OCI-LY1 (cell line): ENCODE results near the gene GAPVD1.

Source experiments
- H2AFZ ChIP-seq: fragments of 200-600 bp; sonication (generic), shearing (Covaris generic); 2 replicates; pipeline ENCODE4 v1.6.0; 2014; ENCODE audit warnings: antibody characterized with exemption, mild to moderate bottlenecking, low read length
- H3F3A ChIP-seq: fragments of 200-600 bp; sonication (generic), shearing (Covaris generic); 2 replicates; pipeline ENCODE4 v1.6.0; 2014; ENCODE audit warnings: mild to moderate bottlenecking, antibody characterized with exemption, low read length, moderate library complexity; ENCODE audit not compliant: insufficient read depth
- H3K27ac ChIP-seq: fragments of 200-600 bp; sonication (generic); 2 replicates; pipeline ENCODE4 v1.5.1; 2014; ENCODE audit warnings: low read length, mixed run types, mild to moderate bottlenecking, low read depth; ENCODE audit not compliant: poor library complexity, severe bottlenecking
- H3K27me3 ChIP-seq: fragments of 200-600 bp; sonication (generic); 2 replicates; pipeline ENCODE4 v1.6.0; 2014; ENCODE audit warnings: antibody characterized with exemption, mild to moderate bottlenecking, low read length, moderate library complexity; ENCODE audit not compliant: insufficient read depth
- H3K36me3 ChIP-seq: fragments of 200-600 bp; sonication (generic); 2 replicates; pipeline ENCODE4 v1.6.1; 2014; ENCODE audit warnings: mild to moderate bottlenecking, antibody characterized with exemption, low read length, moderate library complexity, mixed read lengths; ENCODE audit not compliant: insufficient read depth
- H3K4me1 ChIP-seq: fragments of 200-600 bp; sonication (generic); 2 replicates; pipeline ENCODE4 v1.5.1; 2014; ENCODE audit warnings: mild to moderate bottlenecking, low read length, moderate library complexity; ENCODE audit not compliant: insufficient read depth, severe bottlenecking
- H3K4me2 ChIP-seq: fragments of 200-600 bp; sonication (generic), shearing (Covaris generic); 2 replicates; pipeline ENCODE4 v1.6.1; 2014; ENCODE audit warnings: low read length
- H3K4me3 ChIP-seq: fragments of 200-600 bp; sonication (generic); 2 replicates; pipeline ENCODE4 v1.5.1; 2014; ENCODE audit warnings: low read length, low read depth, mild to moderate bottlenecking, mixed read lengths; ENCODE audit not compliant: poor library complexity, severe bottlenecking
- H3K79me2 ChIP-seq: fragments of 200-600 bp; shearing (Covaris generic); 2 replicates; pipeline ENCODE4 v1.6.1; 2016; ENCODE audit warnings: mixed run types, low read length, mixed read lengths; ENCODE audit not compliant: insufficient read depth
- H3K9ac ChIP-seq: fragments of 200-600 bp; sonication (generic), shearing (Covaris generic); 2 replicates; pipeline ENCODE4 v1.6.1; 2014; ENCODE audit warnings: mild to moderate bottlenecking, low read length, mixed read lengths
- H3K9me2 ChIP-seq: fragments of 200-600 bp; sonication (generic), shearing (Covaris generic); 2 replicates; pipeline ENCODE4 v1.6.1; 2014; ENCODE audit warnings: low read depth, mild to moderate bottlenecking, low read length, mixed read lengths
- H3K9me3 ChIP-seq: fragments of 200-600 bp; shearing (Covaris generic); 2 replicates; pipeline ENCODE4 v1.6.1; 2014; ENCODE audit warnings: low read length, mixed read lengths
- H4K20me1 ChIP-seq: fragments of 200-600 bp; sonication (generic), shearing (Covaris generic); 2 replicates; pipeline ENCODE4 v1.6.0; 2016; ENCODE audit warnings: mild to moderate bottlenecking, low read length; ENCODE audit not compliant: insufficient read depth
- CTCF ChIP-seq: fragments of 200-600 bp; sonication (generic), shearing (Covaris generic); IDR thresholded peaks from 2 replicates; pipeline ENCODE4 v1.5.1; 2017; ENCODE audit warnings: mild to moderate bottlenecking, antibody characterized with exemption, low read length, moderate library complexity, mixed read lengths
- EZH2 ChIP-seq: fragments of 200-600 bp; sonication (generic), shearing (Covaris generic); IDR thresholded peaks from 2 replicates; pipeline ENCODE4 v1.8.0; 2017; ENCODE audit warnings: borderline replicate concordance, mixed run types, mild to moderate bottlenecking, antibody characterized with exemption, low read length, moderate library complexity, mixed read lengths

Gene GAPVD1

DNA sequence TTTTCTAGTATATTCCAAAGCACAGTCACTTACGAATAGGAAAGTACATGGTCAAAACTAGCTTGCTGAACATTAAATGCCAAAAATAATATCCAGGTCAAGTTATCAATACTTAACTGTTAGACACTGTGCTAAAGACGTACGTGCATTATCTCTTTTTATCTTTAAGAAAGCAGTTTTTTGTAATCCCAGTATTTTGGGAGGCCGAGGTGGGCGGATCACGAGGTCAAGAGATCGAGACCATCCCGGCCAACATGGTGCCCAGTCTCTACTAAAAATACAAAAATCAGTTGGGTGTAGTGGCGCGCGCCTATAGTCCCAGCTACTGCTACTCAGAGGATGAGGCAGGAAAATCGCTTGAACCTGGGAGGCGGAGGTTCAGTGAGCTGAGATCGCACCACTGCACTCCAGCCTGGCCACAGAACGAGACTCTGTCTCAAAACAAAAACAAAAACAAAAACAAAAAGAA is 17.8 kb upstream of the GAPVD1 start:
- Histone ChIP-seq H3K27ac (no peak overlapping the region), H3K9ac (no peak overlapping the region), H3F3A (peaks cover 8% of the 10 kb centered on the region; the same call in 1 of the 2 replicates), H3K4me1 (peaks cover 27% of the 10 kb centered on the region), H3K9me3 (no peaks in the 10 kb centered on the region), H3K36me3 (peaks cover 22% of the 10 kb centered on the region), H3K79me2 (peaks cover 22% of the 10 kb centered on the region), H3K4me3 (no peak overlapping the region), H3K9me2 (no peaks in the 10 kb centered on the region), H3K4me2 (no peak overlapping the region), H4K20me1 (no peaks in the 10 kb centered on the region), H3K27me3 (no peaks in the 10 kb centered on the region), H2AFZ (no peak overlapping the region)
- no peak for TF ChIP-seq EZH2
- no peak for TF ChIP-seq CTCF

DNA sequence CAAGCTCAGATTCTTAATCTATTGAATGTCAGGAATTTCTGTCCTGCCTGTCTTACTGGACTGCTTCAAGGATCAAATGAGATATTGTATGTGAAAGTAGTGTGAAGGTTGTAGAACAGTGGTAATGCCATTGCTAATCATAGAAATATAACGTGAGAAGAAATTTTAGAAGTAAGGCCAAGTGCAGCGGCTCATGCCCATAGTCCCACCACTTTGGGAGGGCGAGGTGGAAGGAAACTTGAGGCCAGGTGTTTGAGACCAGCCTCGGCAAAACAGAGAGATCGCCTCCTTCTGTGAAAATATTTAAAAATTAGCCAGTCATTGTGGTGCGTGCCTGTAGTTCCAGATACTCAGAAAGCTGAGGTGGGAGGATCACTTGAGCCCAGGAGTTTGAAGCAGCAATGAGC is 15.4 kb upstream of the GAPVD1 start:
- no peaks in the 10 kb centered on the region for H3K79me2 ChIP-seq
- H3K4me3 ChIP-seq, result no peak overlapping the region
- no peak for TF ChIP-seq CTCF
- no peak for TF ChIP-seq EZH2
- H4K20me1 ChIP-seq, result no peaks in the 10 kb centered on the region
- H3K27ac ChIP-seq, result no peak overlapping the region
- H3K9me3 ChIP-seq, result no peaks in the 10 kb centered on the region
- no peak overlapping the region for H2AFZ ChIP-seq
- H3K9ac ChIP-seq, result no peak overlapping the region
- no peaks in the 10 kb centered on the region for H3K36me3 ChIP-seq
- no peak overlapping the region for H3K4me2 ChIP-seq
- no peaks in the 10 kb centered on the region for H3K27me3 ChIP-seq
- H3K9me2 ChIP-seq, result no peaks in the 10 kb centered on the region
- 0 out of 2 replicates have a peak, but pooled peaks cover 3% of the 10 kb centered on the region for H3F3A ChIP-seq
- H3K4me1 ChIP-seq, result peaks cover 11% of the 10 kb centered on the region

- Histone ChIP-seq H3K27ac (no peak overlapping the region), H3K9me2 (no peaks in the 10 kb centered on the region), H3F3A (no peaks in the 10 kb centered on the region), H2AFZ (no peak overlapping the region), H3K27me3 (no peaks in the 10 kb centered on the region), H3K4me3 (no peak overlapping the region), H3K79me2 (no peaks in the 10 kb centered on the region), H3K36me3 (no peaks in the 10 kb centered on the region), H3K9ac (no peak overlapping the region), H4K20me1 (no peaks in the 10 kb centered on the region), H3K4me1 (no peaks in the 10 kb centered on the region), H3K9me3 (no peaks in the 10 kb centered on the region), H3K4me2 (no peak overlapping the region)
- TF ChIP-seq EZH2 (no peak), CTCF (no peak)
Observed at GRCh38 chr9:125254231-125254630, 7.4 kb upstream of the GAPVD1 start.
